ENCODE data around the gene NFASC.

DNA sequence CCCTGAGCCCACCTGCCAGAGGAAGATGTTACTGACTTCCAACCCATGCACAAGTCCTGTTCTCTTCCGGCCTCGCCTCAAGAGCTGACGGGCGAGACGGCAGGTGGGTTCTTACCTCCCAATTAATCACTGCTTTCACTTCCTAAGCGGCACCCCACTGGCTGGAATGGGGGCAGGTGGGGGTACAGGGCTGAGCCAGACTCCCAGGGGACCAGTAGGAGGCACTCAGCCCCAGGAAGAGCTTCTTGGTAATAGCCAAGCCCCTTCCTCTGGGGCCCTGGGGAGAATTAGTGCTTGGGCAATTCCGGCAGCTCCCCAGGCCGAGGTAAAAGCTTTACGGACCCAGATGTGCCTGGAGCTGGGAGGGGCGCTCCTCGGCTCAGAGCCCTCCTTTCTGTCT is 182.0 kb downstream of the NFASC start:
- no peak for TF ChIP-seq EZH2phosphoT487 (IDR thresholded peaks at IDR 0.05; ENCODE audit: borderline replicate concordance, low read length)
- TF ChIP-seq, protein P1, sequence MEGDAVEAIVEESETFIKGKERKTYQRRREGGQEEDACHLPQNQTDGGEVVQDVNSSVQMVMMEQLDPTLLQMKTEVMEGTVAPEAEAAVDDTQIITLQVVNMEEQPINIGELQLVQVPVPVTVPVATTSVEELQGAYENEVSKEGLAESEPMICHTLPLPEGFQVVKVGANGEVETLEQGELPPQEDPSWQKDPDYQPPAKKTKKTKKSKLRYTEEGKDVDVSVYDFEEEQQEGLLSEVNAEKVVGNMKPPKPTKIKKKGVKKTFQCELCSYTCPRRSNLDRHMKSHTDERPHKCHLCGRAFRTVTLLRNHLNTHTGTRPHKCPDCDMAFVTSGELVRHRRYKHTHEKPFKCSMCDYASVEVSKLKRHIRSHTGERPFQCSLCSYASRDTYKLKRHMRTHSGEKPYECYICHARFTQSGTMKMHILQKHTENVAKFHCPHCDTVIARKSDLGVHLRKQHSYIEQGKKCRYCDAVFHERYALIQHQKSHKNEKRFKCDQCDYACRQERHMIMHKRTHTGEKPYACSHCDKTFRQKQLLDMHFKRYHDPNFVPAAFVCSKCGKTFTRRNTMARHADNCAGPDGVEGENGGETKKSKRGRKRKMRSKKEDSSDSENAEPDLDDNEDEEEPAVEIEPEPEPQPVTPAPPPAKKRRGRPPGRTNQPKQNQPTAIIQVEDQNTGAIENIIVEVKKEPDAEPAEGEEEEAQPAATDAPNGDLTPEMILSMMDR (conservative IDR thresholded peaks at IDR 0.05; ENCODE audit: low read depth, low read length), result no peak
- no peak for TF ChIP-seq EZH2 (IDR thresholded peaks at IDR 0.05; ENCODE audit: low read length, unreplicated experiment)
